H9 (cell line): ENCODE measurements around the gene TOR1B. TPM values are rescaled to one million over a fixed set of nuclear protein-coding genes. Genes with fewer than 3 reads are reported as not detected.

Experiments
- DNase-seq: peaks from one replicate; pipeline ENCODE4 v3.0.0-alpha.2; 2017
- H2AFZ ChIP-seq: one replicate; pipeline ENCODE4 v1.6.1; 2013; ENCODE audit warnings: mild to moderate bottlenecking, low read length, control low read depth, moderate library complexity
- H2AK5ac ChIP-seq: 2 replicates; pipeline ENCODE4 v1.6.1; 2013; ENCODE audit warnings: low read length, control low read depth, mixed read lengths; ENCODE audit not compliant: insufficient read length
- H2BK120ac ChIP-seq: one replicate; pipeline ENCODE4 v1.6.1; 2013; ENCODE audit warnings: low read depth, mild to moderate bottlenecking, low read length, control low read depth, inconsistent platforms; ENCODE audit not compliant: poor library complexity, severe bottlenecking
- H2BK12ac ChIP-seq: 2 replicates; pipeline ENCODE4 v1.6.1; 2013; ENCODE audit warnings: low read length, control low read depth, mixed read lengths, low read depth; ENCODE audit not compliant: insufficient read length
- H2BK15ac ChIP-seq: 2 replicates; pipeline ENCODE4 v1.6.1; 2013; ENCODE audit warnings: low read depth, low read length, control low read depth
- H2BK20ac ChIP-seq: one replicate; pipeline ENCODE4 v1.6.1; 2013; ENCODE audit warnings: low read depth, mild to moderate bottlenecking, low read length, control low read depth, inconsistent platforms; ENCODE audit not compliant: poor library complexity, severe bottlenecking
- H2BK5ac ChIP-seq: 2 replicates; pipeline ENCODE4 v1.6.1; 2013; ENCODE audit warnings: low read length, control low read depth, mixed read lengths; ENCODE audit not compliant: insufficient read length
- H3K14ac ChIP-seq: 2 replicates; pipeline ENCODE4 v1.6.1; 2013; ENCODE audit warnings: low read length, control low read depth; ENCODE audit not compliant: insufficient read depth
- H3K18ac ChIP-seq: 2 replicates; pipeline ENCODE4 v1.6.1; 2013; ENCODE audit warnings: low read depth, mild to moderate bottlenecking, mixed read lengths, low read length, control low read depth; ENCODE audit not compliant: insufficient read length
- H3K23ac ChIP-seq: 2 replicates; pipeline ENCODE4 v1.6.1; 2013; ENCODE audit warnings: low read length, control low read depth, mixed read lengths, low read depth; ENCODE audit not compliant: insufficient read length
- H3K23me2 ChIP-seq: 2 replicates; pipeline ENCODE4 v1.6.1; 2013; ENCODE audit warnings: low read depth, mild to moderate bottlenecking, mixed read lengths, low read length, control low read depth; ENCODE audit not compliant: insufficient read length, poor library complexity, severe bottlenecking
- H3K27ac ChIP-seq: 2 replicates; pipeline ENCODE4 v1.5.1; 2013; ENCODE audit warnings: low read length, control low read depth, mixed read lengths, low read depth; ENCODE audit not compliant: insufficient read length
- H3K27me3 ChIP-seq: 2 replicates; pipeline ENCODE4 v1.6.1; 2013; ENCODE audit warnings: low read length, control low read depth, inconsistent platforms; ENCODE audit not compliant: insufficient read depth
- H3K4ac ChIP-seq: 2 replicates; pipeline ENCODE4 v1.6.1; 2013; ENCODE audit warnings: low read depth, mild to moderate bottlenecking, control low read depth, inconsistent platforms, low read length, moderate library complexity
- H3K4me1 ChIP-seq: 2 replicates; pipeline ENCODE4 v1.6.1; 2013; ENCODE audit warnings: low read length, control low read depth, inconsistent platforms; ENCODE audit not compliant: insufficient read depth
- H3K4me2 ChIP-seq: 2 replicates; pipeline ENCODE4 v1.6.1; 2013; ENCODE audit warnings: low read length, control low read depth, mixed read lengths; ENCODE audit not compliant: insufficient read length, insufficient read depth
- H3K56ac ChIP-seq: 2 replicates; pipeline ENCODE4 v1.6.1; 2013; ENCODE audit warnings: low read depth, mild to moderate bottlenecking, mixed read lengths, low read length, control low read depth; ENCODE audit not compliant: insufficient read length
- H3K79me1 ChIP-seq: 2 replicates; pipeline ENCODE4 v1.6.1; 2013; ENCODE audit warnings: low read depth, mild to moderate bottlenecking, moderate library complexity, low read length, control low read depth, inconsistent platforms; ENCODE audit not compliant: insufficient read depth, poor library complexity, severe bottlenecking
- H3K79me2 ChIP-seq: 2 replicates; pipeline ENCODE4 v1.6.1; 2013; ENCODE audit warnings: low read length, control low read depth, inconsistent platforms; ENCODE audit not compliant: insufficient read depth
- H3K9ac ChIP-seq: 2 replicates; pipeline ENCODE4 v1.6.1; 2013; ENCODE audit warnings: low read length, control low read depth, mixed read lengths; ENCODE audit not compliant: insufficient read length; ENCODE audit errors: extremely low read depth
- H3K9me3 ChIP-seq: one replicate; pipeline ENCODE4 v1.6.1; 2013; ENCODE audit warnings: low read depth, low read length, inconsistent platforms; ENCODE audit not compliant: control insufficient read depth
- H3T11ph ChIP-seq: one replicate; pipeline ENCODE4 v1.6.1; 2013; ENCODE audit warnings: mild to moderate bottlenecking, low read length, control low read depth, inconsistent platforms
- H4K20me1 ChIP-seq: one replicate; pipeline ENCODE4 v1.6.1; 2013; ENCODE audit not compliant: control insufficient read depth, insufficient read length, insufficient read depth
- H4K5ac ChIP-seq: 2 replicates; pipeline ENCODE4 v1.6.1; 2013; ENCODE audit warnings: low read depth, mild to moderate bottlenecking, mixed read lengths, low read length, control low read depth; ENCODE audit not compliant: insufficient read length
- H4K8ac ChIP-seq: replicated peaks from 2 replicates; pipeline ENCODE4 v1.6.1; 2013; ENCODE audit warnings: low read length, control low read depth, mixed read lengths, low read depth; ENCODE audit not compliant: insufficient read length
- H4K91ac ChIP-seq: 2 replicates; pipeline ENCODE4 v1.6.1; 2013; ENCODE audit warnings: low read depth, mild to moderate bottlenecking, moderate library complexity, mixed read lengths, low read length, control low read depth; ENCODE audit not compliant: insufficient read length
- H3K27ac Mint-ChIP-seq, 3 experiments: 2 replicates in 2 of 3; 3 replicates in 1 of 3; pipeline ENCODE4 v1.8.0; 2020 to 2021; ENCODE audit warnings: mixed read lengths in 3 of 3, mild to moderate bottlenecking in 1 of 3, moderate library complexity in 1 of 3
- H3K27me3 Mint-ChIP-seq: 2 replicates; pipeline ENCODE4 v1.8.0; 2021; ENCODE audit warnings: low read depth, mild to moderate bottlenecking, moderate library complexity, mixed read lengths
- H3K36me3 Mint-ChIP-seq, 3 experiments: 2 replicates in 2 of 3; 3 replicates in 1 of 3; pipeline ENCODE4 v1.8.0; 2020 to 2021; ENCODE audit warnings: low read depth in 3 of 3, mixed read lengths in 3 of 3; ENCODE audit not compliant: insufficient read depth in 1 of 3
- H3K4me1 Mint-ChIP-seq, 2 experiments: 2 replicates each; pipeline ENCODE4 v1.8.0; 2020; ENCODE audit warnings: mixed read lengths in 2 of 2
- H3K4me3 Mint-ChIP-seq, 2 experiments: 2 replicates in 1 of 2; 3 replicates in 1 of 2; pipeline ENCODE4 v1.8.0; 2020 to 2021; ENCODE audit warnings: mild to moderate bottlenecking in 2 of 2, mixed read lengths in 2 of 2, moderate library complexity in 1 of 2
- H3K9me3 Mint-ChIP-seq, 2 experiments: 2 replicates in 1 of 2; 3 replicates in 1 of 2; pipeline ENCODE4 v1.8.0; 2020; ENCODE audit warnings: mild to moderate bottlenecking in 2 of 2, mixed read lengths in 2 of 2, moderate library complexity in 1 of 2
- WGBS: extraction: QIAGEN DNeasy Blood & Tissue Kit; methylation state at CpG from one replicate; pipeline ENCODE4 v1.1.7; 2013; ENCODE audit warnings: missing lambda C conversion rate, low lambda C conversion rate, mixed read lengths; ENCODE audit not compliant: insufficient read length; ENCODE audit errors: extremely low coverage; 5-methylcytosine and 5-hydroxymethylcytosine counted together
- total RNA-seq: library from RNA; stranded (reverse); gene quantifications from 2 replicates; pipeline ENCODE4 v1.2.1, GENCODE V29; 2021
- TF ChIP-seq, protein P1 (sequence below): fragments of 200-600 bp; sonication (generic); conservative IDR thresholded peaks from 3 replicates; pipeline ENCODE4 v1.8.0; 2021; ENCODE audit warnings: antibody characterized with exemption, mild to moderate bottlenecking

Gene TOR1B
- total RNA-seq, 1 experiment from 2014 or later: 18.1 TPM

DNA sequence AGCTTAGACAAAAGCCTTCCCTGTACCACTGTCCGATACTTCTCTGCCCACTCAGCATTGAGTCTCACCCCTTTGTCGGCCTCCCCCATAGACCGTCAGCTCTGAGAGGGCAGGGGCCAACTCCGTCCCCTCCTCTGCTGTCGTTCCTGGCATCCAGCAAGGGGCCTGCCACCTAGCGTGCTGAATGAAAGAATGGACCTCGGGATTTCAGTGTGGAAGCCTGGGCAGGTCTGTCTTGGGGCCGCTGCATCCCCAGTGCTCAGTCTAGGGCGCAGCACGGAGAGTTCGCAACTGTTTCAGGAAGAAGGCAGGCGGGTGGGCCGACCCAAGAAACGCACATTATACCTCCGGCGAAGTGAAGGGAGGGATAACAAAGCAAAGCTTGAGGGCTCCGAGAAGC lies 1.5 kb upstream of the TOR1B start:
- peak overlapping the region in 2 of 3 experiments; percentile 50 to 60; a peak in 3 of 7 replicates for H3K27ac Mint-ChIP-seq
- H2BK12ac ChIP-seq: no peak overlapping the region

More for the DNA sequence above, 1.5 kb upstream of the TOR1B start:
- Histone ChIP-seq H3K4me2 (no peak overlapping the region), H4K91ac (no peak overlapping the region), H3K4ac (no peak overlapping the region), H3K4me1 (peaks cover 3% of the 10 kb centered on the region; the same call in 1 of the 2 replicates), H3K23me2 (peaks cover 6% of the 10 kb centered on the region), H3K56ac (no peak overlapping the region), H2BK15ac (no peak overlapping the region; the same call in 1 of the 2 replicates), H3K9me3 (no peaks in the 10 kb centered on the region), H4K20me1 (no peaks in the 10 kb centered on the region), H4K8ac (no peak overlapping the region), H3K27me3 (no peaks in the 10 kb centered on the region), H3T11ph (no peak overlapping the region), H4K5ac (no peak overlapping the region), H3K79me2 (no peaks in the 10 kb centered on the region), H3K14ac (no peak overlapping the region), H2BK5ac (no peak overlapping the region), H2AK5ac (no peak overlapping the region), H3K18ac (no peak overlapping the region), H2BK20ac (no peak overlapping the region), H3K23ac (no peak overlapping the region), H3K79me1 (no peaks in the 10 kb centered on the region), H2BK120ac (no peak overlapping the region), H3K27ac (no peak overlapping the region), H3K9ac (no peak overlapping the region), H2AFZ (no peak overlapping the region)
- H3K4me3 Mint-ChIP-seq: peak overlapping the region in 1 of 2 experiments; percentile 7; a peak in 1 of 5 replicates
- H3K9me3 Mint-ChIP-seq: peaks cover 0 to 3% of the 10 kb centered on the region in 2 experiments; a peak in 2 of 5 replicates
- TF ChIP-seq, protein P1, sequence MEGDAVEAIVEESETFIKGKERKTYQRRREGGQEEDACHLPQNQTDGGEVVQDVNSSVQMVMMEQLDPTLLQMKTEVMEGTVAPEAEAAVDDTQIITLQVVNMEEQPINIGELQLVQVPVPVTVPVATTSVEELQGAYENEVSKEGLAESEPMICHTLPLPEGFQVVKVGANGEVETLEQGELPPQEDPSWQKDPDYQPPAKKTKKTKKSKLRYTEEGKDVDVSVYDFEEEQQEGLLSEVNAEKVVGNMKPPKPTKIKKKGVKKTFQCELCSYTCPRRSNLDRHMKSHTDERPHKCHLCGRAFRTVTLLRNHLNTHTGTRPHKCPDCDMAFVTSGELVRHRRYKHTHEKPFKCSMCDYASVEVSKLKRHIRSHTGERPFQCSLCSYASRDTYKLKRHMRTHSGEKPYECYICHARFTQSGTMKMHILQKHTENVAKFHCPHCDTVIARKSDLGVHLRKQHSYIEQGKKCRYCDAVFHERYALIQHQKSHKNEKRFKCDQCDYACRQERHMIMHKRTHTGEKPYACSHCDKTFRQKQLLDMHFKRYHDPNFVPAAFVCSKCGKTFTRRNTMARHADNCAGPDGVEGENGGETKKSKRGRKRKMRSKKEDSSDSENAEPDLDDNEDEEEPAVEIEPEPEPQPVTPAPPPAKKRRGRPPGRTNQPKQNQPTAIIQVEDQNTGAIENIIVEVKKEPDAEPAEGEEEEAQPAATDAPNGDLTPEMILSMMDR: no peak
- peaks cover 7 to 22% (median 12%) of the 10 kb centered on the region in 3 experiments; a peak in 6 of 7 replicates for H3K36me3 Mint-ChIP-seq
- H3K27me3 Mint-ChIP-seq: peaks cover under 1% of the 10 kb centered on the region; the same call in 1 of the 2 replicates
- DNase-seq: peak; percentile 60
- no CpG with 5 or more reads among the region's 17 CpGs for WGBS
- H3K4me1 Mint-ChIP-seq: peaks cover 6 to 10% of the 10 kb centered on the region in 2 experiments
